Measurements from ENCODE around the gene TDRD1.

DNA sequence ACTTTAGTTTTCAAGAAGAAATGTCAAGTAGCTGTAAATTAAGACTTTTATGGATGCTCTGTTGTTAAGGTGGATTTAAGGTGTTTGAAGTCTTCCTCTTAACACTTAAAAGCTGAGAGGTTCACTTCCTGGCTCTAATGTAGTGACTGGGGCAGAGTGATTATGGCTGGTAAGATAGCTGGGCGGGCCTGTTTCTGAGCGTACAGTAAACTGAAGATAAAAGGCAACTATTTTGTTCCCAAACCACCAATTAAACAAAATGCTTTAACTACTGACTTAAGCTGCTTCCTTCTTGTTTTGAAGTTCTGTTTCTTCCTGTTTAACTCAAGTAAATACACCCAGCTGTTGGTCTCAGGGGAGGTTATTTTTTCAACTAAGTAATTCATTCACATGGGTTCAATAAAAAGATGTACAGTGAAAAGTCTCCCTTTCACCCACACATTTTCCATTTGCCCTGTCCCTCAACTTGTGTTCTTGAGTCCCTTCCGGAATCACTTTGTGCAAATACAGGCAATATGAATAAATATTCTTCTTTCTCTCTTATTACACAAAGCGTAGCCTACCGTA lies 79.2 kb downstream of the TDRD1 start:
- TF ChIP-seq, protein P1, sequence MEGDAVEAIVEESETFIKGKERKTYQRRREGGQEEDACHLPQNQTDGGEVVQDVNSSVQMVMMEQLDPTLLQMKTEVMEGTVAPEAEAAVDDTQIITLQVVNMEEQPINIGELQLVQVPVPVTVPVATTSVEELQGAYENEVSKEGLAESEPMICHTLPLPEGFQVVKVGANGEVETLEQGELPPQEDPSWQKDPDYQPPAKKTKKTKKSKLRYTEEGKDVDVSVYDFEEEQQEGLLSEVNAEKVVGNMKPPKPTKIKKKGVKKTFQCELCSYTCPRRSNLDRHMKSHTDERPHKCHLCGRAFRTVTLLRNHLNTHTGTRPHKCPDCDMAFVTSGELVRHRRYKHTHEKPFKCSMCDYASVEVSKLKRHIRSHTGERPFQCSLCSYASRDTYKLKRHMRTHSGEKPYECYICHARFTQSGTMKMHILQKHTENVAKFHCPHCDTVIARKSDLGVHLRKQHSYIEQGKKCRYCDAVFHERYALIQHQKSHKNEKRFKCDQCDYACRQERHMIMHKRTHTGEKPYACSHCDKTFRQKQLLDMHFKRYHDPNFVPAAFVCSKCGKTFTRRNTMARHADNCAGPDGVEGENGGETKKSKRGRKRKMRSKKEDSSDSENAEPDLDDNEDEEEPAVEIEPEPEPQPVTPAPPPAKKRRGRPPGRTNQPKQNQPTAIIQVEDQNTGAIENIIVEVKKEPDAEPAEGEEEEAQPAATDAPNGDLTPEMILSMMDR (IDR thresholded peaks at IDR 0.05) = no peak
- no peak for TF ChIP-seq POLR2AphosphoS5 (IDR thresholded peaks at IDR 0.05)
